Erythroblast (primary cell): ENCODE results near the gene IDH3A.

Source experiments
- DNase-seq, 2 experiments: peaks; one replicate each; lab custom pipeline; 2025; lab: John Stamatoyannopoulos, UW
- GATA1 ChIP-seq: IDR thresholded peaks from 2 replicates; pipeline ENCODE4 v1.6.1; 2011; ENCODE audit warnings: low read depth, mild to moderate bottlenecking, control low read depth, low read length, moderate library complexity
- POLR2A ChIP-seq: IDR thresholded peaks from 2 replicates; pipeline ENCODE4 v1.6.1; 2011; ENCODE audit warnings: mild to moderate bottlenecking, low read length

The IDH3A gene

DNA sequence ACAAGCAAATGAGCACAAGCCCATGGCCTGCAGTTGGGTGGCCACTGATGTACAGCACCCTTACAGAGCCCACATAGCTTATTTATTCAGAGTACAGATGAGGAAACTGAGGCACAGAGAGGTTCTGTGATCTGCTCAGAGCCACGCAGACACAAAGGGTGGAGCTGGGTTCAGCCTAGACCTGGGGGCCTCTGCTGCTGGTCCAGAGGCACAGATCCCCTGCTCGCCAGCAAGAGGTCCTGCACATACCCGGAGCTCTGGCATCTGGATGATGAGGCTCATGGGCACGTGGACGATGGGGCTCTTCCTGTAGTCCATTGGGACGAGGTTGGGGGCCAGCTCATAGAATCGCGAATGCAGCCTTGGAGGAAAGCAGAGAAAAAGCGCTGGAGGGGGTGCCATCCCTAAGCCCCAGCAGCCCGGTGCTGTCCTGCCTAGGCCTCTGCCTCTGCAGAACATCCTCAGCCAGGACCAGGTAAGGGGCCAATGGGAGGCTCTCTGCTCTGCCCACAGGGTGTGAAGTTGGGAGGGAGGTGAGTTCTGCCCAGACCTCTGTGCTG, 38.2 kb upstream of the IDH3A start:
- TF ChIP-seq POLR2A (no peak), GATA1 (no peak)

GRCh38 chr15:78111788-78112187, 37.4 kb upstream of the IDH3A start:
- TF ChIP-seq GATA1 (no peak), POLR2A (no peak)
- no peak for DNase-seq

More for the DNA sequence above, 38.2 kb upstream of the IDH3A start:
- DNase-seq, result no peak

- TF ChIP-seq GATA1, result no peak
- no peak for TF ChIP-seq POLR2A
- DNase-seq, result no peak
Measured at GRCh38 chr15:78112551-78112950, 36.6 kb upstream of the IDH3A start.

DNA sequence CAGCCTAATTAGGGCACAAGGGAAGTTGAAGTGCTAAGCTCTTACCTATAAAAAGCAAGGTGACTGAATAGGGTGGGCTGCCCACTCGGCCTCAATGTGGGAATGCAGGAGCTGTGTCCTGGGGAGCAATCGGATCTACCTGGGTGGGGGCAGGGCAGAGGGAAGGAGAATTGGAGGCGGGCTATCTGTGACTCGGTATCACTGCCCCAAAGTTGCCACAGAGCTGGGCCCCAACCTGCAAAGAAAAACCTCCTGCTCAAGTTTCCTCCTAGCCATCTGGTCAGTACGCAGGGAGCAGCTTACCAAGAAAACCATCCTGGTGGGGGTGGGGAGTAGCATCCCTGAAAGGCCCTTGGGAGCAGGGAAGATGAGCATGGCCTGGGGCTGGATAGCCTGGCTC, 28.6 kb upstream of the IDH3A start:
- TF ChIP-seq GATA1 (no peak), POLR2A (no peak)
- DNase-seq, result no peak

GRCh38 chr15:78125267-78125666, 23.9 kb upstream of the IDH3A start:
- DNase-seq, result no peak
- TF ChIP-seq GATA1 (no peak), POLR2A (no peak)

GRCh38 chr15:78127882-78128281, 21.3 kb upstream of the IDH3A start:
- TF ChIP-seq GATA1 (no peak), POLR2A (no peak)

GRCh38 chr15:78129077-78129750, 19.9 kb upstream of the IDH3A start:
- DNase-seq, result no peak
- TF ChIP-seq GATA1 (no peak), POLR2A (no peak)

More at GRCh38 chr15:78127882-78128281, 21.3 kb upstream of the IDH3A start:
- no peak for DNase-seq

DNA sequence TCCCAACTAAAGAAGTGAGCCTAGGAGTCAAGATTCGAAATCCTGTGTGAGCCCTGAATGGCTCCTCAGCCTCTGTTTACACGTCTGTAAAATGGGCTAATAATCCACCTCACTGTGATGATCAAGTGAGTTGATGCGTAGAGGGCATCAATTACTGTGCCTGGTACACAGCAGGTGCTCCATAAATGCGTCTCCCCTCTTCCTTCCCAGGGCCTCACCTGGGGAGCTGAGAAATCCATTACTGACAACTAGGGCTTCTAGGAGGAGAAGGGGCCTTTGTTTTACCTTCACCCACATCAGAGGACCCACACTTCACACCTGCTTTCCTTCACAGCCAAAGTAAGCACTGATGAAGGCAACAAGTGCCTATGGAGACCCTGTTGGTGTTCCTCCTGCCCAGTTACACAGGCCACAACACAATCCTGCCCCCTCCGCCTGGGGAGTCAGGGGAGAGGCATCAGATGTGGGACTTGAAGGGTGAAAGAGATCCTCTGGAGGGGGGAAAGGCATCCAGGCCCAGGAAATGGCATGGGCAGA, 19.3 kb upstream of the IDH3A start:
- TF ChIP-seq POLR2A (no peak), GATA1 (no peak)
- DNase-seq, result no peak

DNA sequence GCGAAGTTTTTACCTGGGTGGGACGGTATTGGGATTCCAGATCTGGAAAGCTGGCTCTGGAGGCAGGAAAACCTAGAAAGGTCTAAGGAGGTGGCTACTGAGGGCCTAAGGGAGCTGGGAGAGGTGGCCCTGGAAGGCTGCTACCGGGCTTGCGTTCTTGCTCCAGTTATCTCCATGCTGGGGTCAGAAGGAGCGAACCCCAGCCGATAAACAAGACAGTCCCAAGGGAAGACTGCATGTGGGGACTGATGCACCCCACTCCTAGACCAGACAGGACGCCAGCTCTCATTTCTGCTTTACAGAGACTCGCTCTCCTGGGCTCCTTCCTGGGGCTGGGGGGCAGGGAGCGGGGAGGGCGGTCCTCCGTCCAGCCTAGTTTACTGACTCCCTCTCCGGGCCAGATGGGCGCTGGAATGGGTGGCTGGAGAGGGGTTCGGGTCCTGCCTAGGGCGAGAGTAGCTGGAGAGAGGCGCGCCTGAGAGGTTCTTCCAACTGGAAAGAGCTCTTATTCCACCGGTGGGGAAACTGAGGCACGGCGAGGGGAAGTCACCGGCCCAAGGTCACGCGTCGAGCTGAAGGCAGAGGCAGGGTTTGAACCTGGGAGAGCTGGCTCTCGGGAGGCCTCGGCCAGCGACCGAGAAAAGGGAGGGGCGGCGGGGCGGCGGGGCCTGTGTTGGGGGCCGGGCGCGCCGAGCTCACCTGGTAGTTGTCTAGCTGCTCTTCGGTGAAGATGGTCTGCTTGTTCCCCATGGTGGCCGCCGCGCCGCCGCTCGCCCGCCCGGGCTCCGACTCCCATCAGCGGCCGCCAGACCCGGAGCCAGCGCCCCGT, 18.5 kb upstream of the IDH3A start:
- DNase-seq, result no peak
- TF ChIP-seq POLR2A, result no peak
- TF ChIP-seq GATA1, result no peak

- peak; percentile 75 to 83 for DNase-seq
- TF ChIP-seq GATA1 (no peak), POLR2A (no peak)
Measured at GRCh38 chr15:78131295-78132061, 17.7 kb upstream of the IDH3A start, which contains the start of gene CIB2. Gene CIB2 (minus strand): TSS chr15:78131445. CDS start chr15:78131215, 230 bp downstream.

GRCh38 chr15:78133801-78134200, 15.4 kb upstream of the IDH3A start:
- DNase-seq, result no peak
- TF ChIP-seq POLR2A, result no peak
- no peak for TF ChIP-seq GATA1

DNA sequence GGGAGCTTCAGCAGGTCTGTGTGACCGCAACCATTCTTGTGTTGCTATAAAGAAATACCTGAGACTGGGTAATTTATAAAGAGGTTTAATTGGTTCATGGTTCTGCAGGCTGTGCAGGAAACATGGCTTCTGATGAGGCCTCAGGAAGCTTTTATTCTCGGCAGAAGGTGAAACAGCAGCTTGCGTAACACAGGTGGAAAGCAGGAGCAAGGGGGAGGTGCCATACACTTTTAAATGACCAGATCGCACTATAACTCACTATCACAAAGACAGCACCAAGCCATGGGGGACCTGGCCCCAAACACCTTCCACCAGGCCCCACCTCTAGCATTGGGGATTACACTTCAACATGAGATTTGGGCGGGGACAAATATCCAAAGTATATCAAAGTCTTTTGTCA, 9.6 kb upstream of the IDH3A start:
- no peak for TF ChIP-seq GATA1
- no peak for TF ChIP-seq POLR2A
- DNase-seq, result no peak

DNA sequence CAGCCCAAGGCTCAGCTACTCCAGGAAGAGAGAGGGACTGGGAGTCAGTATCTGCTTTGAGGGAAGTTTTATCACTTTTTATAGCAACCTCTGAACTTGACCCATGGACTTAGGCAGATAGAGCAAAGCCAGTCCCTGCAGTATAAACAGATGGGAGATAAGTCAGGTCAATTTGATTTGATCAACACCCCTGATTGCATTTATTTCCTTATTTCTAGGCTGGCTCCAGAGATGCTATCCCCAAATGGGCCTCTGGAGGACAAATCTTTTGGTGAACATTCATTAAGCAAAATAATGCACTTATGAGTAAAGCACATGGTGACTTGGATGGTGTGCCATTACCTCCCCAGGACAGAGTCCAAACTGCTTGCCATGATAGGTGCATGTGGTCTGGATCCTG, 8.9 kb upstream of the IDH3A start:
- no peak for DNase-seq
- TF ChIP-seq GATA1 (no peak), POLR2A (no peak)

- DNase-seq, result no peak
- TF ChIP-seq POLR2A, result no peak
- no peak for TF ChIP-seq GATA1
Measured at GRCh38 chr15:78142332-78142731, 6.8 kb upstream of the IDH3A start.
